Measurements from ENCODE around the gene TSPAN11.
A peak's percentile ranks its signal among the peaks of the same experiment; 100 is the strongest.
"Not testable (repeated sequence)": the region's sequence is repeated elsewhere in the genome, so short reads cannot be mapped to it uniquely, and the experiment has no call there.

The TSPAN11 gene

GRCh38 chr12:30926243-30927221 is at the start of gene TSPAN11:
Gene TSPAN11, plus strand, starts transcription at chr12:30926748. Its CDS starts 27,244 bp downstream, at chr12:30953992.
- peak; percentile 44 for DNase-seq

GRCh38 chr12:30877105-30877875 is 49.3 kb upstream of the TSPAN11 start:
- no peak for DNase-seq

GRCh38 chr12:30878024-30878423 is 48.5 kb upstream of the TSPAN11 start:
- no peak for DNase-seq

GRCh38 chr12:30880061-30880460 is 46.5 kb upstream of the TSPAN11 start:
- DNase-seq = no peak

GRCh38 chr12:30880813-30881212 is 45.7 kb upstream of the TSPAN11 start:
- DNase-seq = no peak

- DNase-seq = peak; percentile 3
Observed at GRCh38 chr12:30882706-30883105, 43.8 kb upstream of the TSPAN11 start.

- no peak for DNase-seq
Observed at GRCh38 chr12:30884799-30885198, 41.7 kb upstream of the TSPAN11 start.

- no peak for DNase-seq
Observed at GRCh38 chr12:30885321-30885720, 41.2 kb upstream of the TSPAN11 start.

- DNase-seq = no peak
Observed at GRCh38 chr12:30887226-30887625, 39.3 kb upstream of the TSPAN11 start.

- no peak for DNase-seq
Observed at GRCh38 chr12:30888241-30888640, 38.3 kb upstream of the TSPAN11 start.

GRCh38 chr12:30894531-30894930 is 32.0 kb upstream of the TSPAN11 start:
- DNase-seq = not testable (repeated sequence)

- DNase-seq = no peak
Observed at GRCh38 chr12:30896461-30896860, 30.1 kb upstream of the TSPAN11 start.

GRCh38 chr12:30898846-30899245 is 27.7 kb upstream of the TSPAN11 start:
- no peak for DNase-seq

- no peak for DNase-seq
Observed at GRCh38 chr12:30900351-30900750, 26.2 kb upstream of the TSPAN11 start.

GRCh38 chr12:30902001-30902400 is 24.5 kb upstream of the TSPAN11 start:
- DNase-seq = no peak

- DNase-seq = no peak
Observed at GRCh38 chr12:30902596-30902995, 24.0 kb upstream of the TSPAN11 start.

GRCh38 chr12:30905463-30906009 is 21.0 kb upstream of the TSPAN11 start:
- DNase-seq = no peak

- no peak for DNase-seq
Observed at GRCh38 chr12:30908076-30908721, 18.3 kb upstream of the TSPAN11 start.

- DNase-seq = no peak
Observed at GRCh38 chr12:30908722-30909348, 17.7 kb upstream of the TSPAN11 start.

- no peak for DNase-seq
Observed at GRCh38 chr12:30909349-30910037, 17.1 kb upstream of the TSPAN11 start.

GRCh38 chr12:30910038-30910350 is 16.6 kb upstream of the TSPAN11 start:
- DNase-seq = no peak

GRCh38 chr12:30911207-30911606 is 15.3 kb upstream of the TSPAN11 start:
- no peak for DNase-seq

All from hematopoietic multipotent progenitor cell treated with erythropoietin and hydrocortisone succinate and interleukin-3 and kit ligand, for 4 days (in vitro differentiated cells).